Choroid plexus epithelial cell (primary cell): Measurements from ENCODE around the gene ORC3.

ENCODE experiments used
- DNase-seq: peaks from one replicate; pipeline ENCODE4 v3.0.0-alpha.2; 2010; ENCODE audit warnings: low read depth
- H3K4me3 ChIP-seq: 2 replicates; pipeline ENCODE4 v1.5.1; 2011; ENCODE audit warnings: low read depth, mild to moderate bottlenecking, control low read depth, low read length, moderate library complexity
- TF ChIP-seq, protein P1 (sequence below): conservative IDR thresholded peaks from 2 replicates; pipeline ENCODE4 v1.5.1; 2011; ENCODE audit warnings: low read depth, mild to moderate bottlenecking, control low read depth, inconsistent platforms, low read length, moderate library complexity

The ORC3 gene

DNA sequence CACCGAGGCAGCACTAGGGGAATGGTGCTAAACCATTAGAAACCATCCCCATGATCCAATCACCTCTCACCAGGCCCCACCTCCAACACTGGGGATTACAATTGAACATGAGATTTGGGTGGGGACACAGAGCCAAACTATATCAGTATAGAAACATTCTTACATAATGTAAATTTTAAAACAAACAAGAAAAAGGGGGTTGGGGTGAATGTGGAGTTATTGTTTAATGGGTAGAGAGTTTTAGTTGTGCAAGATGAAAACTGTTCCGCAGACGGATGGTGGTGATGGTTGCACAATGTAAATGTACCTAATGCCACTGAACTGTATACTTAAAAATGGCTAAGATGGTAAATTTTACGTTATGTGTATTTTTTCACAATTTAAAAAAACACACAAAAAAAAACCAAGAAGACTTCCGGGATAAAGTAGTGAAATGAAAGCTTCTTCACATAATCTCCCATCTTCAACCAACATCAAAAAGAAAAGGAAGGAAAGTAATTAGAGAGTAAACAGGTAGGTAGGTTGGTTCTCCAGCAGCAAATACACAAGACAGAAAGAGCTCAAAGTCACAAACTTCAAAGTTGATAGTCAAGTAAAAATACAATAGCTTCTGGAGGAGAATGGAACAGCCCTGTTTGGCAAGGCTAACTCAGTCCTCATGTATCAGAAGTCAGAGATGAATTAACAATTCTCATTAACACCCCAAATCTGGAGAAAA, 16.5 kb upstream of the ORC3 start:
- no peak overlapping the region for H3K4me3 ChIP-seq
- no peak for DNase-seq
- TF ChIP-seq, protein P1, sequence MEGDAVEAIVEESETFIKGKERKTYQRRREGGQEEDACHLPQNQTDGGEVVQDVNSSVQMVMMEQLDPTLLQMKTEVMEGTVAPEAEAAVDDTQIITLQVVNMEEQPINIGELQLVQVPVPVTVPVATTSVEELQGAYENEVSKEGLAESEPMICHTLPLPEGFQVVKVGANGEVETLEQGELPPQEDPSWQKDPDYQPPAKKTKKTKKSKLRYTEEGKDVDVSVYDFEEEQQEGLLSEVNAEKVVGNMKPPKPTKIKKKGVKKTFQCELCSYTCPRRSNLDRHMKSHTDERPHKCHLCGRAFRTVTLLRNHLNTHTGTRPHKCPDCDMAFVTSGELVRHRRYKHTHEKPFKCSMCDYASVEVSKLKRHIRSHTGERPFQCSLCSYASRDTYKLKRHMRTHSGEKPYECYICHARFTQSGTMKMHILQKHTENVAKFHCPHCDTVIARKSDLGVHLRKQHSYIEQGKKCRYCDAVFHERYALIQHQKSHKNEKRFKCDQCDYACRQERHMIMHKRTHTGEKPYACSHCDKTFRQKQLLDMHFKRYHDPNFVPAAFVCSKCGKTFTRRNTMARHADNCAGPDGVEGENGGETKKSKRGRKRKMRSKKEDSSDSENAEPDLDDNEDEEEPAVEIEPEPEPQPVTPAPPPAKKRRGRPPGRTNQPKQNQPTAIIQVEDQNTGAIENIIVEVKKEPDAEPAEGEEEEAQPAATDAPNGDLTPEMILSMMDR = no peak

- H3K4me3 ChIP-seq = no peak overlapping the region
- TF ChIP-seq, protein P1 = no peak
- no peak for DNase-seq
These were observed 15.6 kb upstream of the ORC3 start for GRCh38 chr6:87574237-87574804.

- H3K4me3 ChIP-seq = no peak overlapping the region
- TF ChIP-seq, protein P1 = no peak
- DNase-seq = no peak
These were observed 14.5 kb upstream of the ORC3 start for GRCh38 chr6:87575423-87575822.

DNA sequence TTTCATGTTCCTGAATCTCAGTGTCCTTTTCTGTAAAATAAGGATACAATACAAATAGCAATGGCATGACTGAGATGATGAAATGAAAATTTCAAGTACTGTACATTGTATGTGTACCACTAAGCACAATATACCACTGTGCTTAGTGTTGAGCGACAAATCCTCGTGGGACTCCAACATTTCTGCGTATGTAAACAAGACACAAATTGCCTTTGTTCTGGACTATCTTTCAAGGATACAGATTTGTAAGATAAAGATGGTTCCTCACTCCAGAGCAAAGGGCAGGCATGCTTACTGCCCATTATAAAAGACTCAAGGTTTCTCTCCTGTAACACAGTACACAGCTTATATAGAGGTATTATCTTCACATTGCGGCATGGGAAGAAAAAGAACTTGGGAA, 6.1 kb upstream of the ORC3 start:
- TF ChIP-seq, protein P1 = no peak
- DNase-seq = no peak
- no peak overlapping the region for H3K4me3 ChIP-seq

- no peak for DNase-seq
- H3K4me3 ChIP-seq = no peak overlapping the region
- TF ChIP-seq, protein P1 = no peak
These were observed 3.4 kb upstream of the ORC3 start for GRCh38 chr6:87586371-87587077.

GRCh38 chr6:87588756-87589407, 1.1 kb upstream of the ORC3 start:
- TF ChIP-seq, protein P1 = no peak
- H3K4me3 ChIP-seq = peak overlapping the region; percentile 95

More at GRCh38 chr6:87588756-87589407, 1.1 kb upstream of the ORC3 start:
- no peak for DNase-seq
